ENCODE results near the gene ARHGAP26. TPM values are rescaled to one million over a fixed set of nuclear protein-coding genes. Genes with fewer than 3 reads are reported as not detected.

ARHGAP26 gene
- total and polyA plus RNA-seq, 4 donors = 1.8 to 16.7 (median 4.1) TPM

DNA sequence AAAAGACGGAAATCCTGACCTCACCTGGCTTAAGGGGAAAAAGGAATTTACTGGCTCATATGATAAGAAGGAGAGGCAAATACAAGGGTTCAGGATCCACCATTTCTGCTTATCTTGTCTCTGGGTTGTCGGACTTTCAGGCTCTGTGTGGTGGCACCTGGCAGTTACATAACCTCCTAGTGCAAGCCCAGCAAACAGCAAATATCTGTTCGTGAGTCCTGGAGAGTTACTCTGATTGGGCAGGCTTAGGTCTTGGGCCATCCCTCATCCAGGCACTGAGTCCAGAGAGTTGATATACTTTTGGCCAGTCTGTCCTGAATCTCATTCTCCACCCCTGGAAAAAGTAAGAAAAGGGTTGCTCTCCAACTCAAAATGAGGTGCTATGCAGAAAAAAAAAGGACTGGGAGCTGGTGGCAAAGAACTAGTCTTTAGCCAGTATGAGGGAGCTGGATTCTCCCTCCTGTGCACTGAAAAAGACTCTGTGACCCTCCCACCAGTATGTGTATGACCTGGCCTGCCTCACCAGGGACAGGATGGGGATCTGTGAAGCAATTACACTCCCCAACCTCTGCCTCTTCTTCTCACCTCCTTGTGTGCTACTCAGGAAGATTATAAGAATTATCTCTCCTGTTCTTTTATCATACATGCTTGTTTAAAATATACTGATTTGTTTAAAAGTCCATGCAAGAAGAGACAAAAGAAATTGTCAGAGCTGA lies 282.9 kb downstream of the ARHGAP26 start:
- H3K36me3 ChIP-seq (ENCODE audit: control insufficient read depth in 4 of 4, insufficient read depth in 3 of 4, low read depth in 1 of 4, low read length in 3 of 4) = peaks cover 0 to 18% (median 0%) of the 10 kb centered on the region in 4 donors
- TF ChIP-seq, protein P1, sequence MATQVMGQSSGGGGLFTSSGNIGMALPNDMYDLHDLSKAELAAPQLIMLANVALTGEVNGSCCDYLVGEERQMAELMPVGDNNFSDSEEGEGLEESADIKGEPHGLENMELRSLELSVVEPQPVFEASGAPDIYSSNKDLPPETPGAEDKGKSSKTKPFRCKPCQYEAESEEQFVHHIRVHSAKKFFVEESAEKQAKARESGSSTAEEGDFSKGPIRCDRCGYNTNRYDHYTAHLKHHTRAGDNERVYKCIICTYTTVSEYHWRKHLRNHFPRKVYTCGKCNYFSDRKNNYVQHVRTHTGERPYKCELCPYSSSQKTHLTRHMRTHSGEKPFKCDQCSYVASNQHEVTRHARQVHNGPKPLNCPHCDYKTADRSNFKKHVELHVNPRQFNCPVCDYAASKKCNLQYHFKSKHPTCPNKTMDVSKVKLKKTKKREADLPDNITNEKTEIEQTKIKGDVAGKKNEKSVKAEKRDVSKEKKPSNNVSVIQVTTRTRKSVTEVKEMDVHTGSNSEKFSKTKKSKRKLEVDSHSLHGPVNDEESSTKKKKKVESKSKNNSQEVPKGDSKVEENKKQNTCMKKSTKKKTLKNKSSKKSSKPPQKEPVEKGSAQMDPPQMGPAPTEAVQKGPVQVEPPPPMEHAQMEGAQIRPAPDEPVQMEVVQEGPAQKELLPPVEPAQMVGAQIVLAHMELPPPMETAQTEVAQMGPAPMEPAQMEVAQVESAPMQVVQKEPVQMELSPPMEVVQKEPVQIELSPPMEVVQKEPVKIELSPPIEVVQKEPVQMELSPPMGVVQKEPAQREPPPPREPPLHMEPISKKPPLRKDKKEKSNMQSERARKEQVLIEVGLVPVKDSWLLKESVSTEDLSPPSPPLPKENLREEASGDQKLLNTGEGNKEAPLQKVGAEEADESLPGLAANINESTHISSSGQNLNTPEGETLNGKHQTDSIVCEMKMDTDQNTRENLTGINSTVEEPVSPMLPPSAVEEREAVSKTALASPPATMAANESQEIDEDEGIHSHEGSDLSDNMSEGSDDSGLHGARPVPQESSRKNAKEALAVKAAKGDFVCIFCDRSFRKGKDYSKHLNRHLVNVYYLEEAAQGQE (IDR thresholded peaks at IDR 0.05) = no peak
- TF ChIP-seq, protein P2, sequence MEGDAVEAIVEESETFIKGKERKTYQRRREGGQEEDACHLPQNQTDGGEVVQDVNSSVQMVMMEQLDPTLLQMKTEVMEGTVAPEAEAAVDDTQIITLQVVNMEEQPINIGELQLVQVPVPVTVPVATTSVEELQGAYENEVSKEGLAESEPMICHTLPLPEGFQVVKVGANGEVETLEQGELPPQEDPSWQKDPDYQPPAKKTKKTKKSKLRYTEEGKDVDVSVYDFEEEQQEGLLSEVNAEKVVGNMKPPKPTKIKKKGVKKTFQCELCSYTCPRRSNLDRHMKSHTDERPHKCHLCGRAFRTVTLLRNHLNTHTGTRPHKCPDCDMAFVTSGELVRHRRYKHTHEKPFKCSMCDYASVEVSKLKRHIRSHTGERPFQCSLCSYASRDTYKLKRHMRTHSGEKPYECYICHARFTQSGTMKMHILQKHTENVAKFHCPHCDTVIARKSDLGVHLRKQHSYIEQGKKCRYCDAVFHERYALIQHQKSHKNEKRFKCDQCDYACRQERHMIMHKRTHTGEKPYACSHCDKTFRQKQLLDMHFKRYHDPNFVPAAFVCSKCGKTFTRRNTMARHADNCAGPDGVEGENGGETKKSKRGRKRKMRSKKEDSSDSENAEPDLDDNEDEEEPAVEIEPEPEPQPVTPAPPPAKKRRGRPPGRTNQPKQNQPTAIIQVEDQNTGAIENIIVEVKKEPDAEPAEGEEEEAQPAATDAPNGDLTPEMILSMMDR (IDR thresholded peaks at IDR 0.05; ENCODE audit: low read depth, low read length, missing input control) = no peak
- no peak for TF ChIP-seq GABPA (IDR thresholded peaks at IDR 0.05 in 1 of 2, conservative IDR thresholded peaks at IDR 0.05 in 1 of 2)
- no peak for TF ChIP-seq RXRA (IDR thresholded peaks at IDR 0.05)
- no peak for TF ChIP-seq RAD21 (IDR thresholded peaks at IDR 0.05)
- no peak for TF ChIP-seq HNF4A (conservative IDR thresholded peaks at IDR 0.05)
- TF ChIP-seq, protein P3, sequence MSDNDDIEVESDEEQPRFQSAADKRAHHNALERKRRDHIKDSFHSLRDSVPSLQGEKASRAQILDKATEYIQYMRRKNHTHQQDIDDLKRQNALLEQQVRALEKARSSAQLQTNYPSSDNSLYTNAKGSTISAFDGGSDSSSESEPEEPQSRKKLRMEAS (IDR thresholded peaks at IDR 0.05) = no peak
- no peak for TF ChIP-seq JUND (IDR thresholded peaks at IDR 0.05)
- TF ChIP-seq, protein P4, sequence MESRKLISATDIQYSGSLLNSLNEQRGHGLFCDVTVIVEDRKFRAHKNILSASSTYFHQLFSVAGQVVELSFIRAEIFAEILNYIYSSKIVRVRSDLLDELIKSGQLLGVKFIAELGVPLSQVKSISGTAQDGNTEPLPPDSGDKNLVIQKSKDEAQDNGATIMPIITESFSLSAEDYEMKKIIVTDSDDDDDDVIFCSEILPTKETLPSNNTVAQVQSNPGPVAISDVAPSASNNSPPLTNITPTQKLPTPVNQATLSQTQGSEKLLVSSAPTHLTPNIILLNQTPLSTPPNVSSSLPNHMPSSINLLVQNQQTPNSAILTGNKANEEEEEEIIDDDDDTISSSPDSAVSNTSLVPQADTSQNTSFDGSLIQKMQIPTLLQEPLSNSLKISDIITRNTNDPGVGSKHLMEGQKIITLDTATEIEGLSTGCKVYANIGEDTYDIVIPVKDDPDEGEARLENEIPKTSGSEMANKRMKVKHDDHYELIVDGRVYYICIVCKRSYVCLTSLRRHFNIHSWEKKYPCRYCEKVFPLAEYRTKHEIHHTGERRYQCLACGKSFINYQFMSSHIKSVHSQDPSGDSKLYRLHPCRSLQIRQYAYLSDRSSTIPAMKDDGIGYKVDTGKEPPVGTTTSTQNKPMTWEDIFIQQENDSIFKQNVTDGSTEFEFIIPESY (IDR thresholded peaks at IDR 0.05) = no peak
- no peak for TF ChIP-seq NR2F2 (IDR thresholded peaks at IDR 0.05)
- TF ChIP-seq FOXA1 (IDR thresholded peaks at IDR 0.05) = no peak
- no peak for TF ChIP-seq TAF1 (conservative IDR thresholded peaks at IDR 0.05)
- TF ChIP-seq, protein P5, sequence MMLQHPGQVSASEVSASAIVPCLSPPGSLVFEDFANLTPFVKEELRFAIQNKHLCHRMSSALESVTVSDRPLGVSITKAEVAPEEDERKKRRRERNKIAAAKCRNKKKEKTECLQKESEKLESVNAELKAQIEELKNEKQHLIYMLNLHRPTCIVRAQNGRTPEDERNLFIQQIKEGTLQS (IDR thresholded peaks at IDR 0.05) = no peak
- no peaks in the 10 kb centered on the region for H3K9me3 ChIP-seq (ENCODE audit: control insufficient read depth in 4 of 4, low read length in 3 of 4)
- 55% methylated on average over 3 of the region's 3 CpGs for WGBS
- peaks cover 3 to 20% (median 15%) of the 10 kb centered on the region in 4 donors for H3K4me1 ChIP-seq (ENCODE audit: control insufficient read depth in 4 of 4, insufficient read depth in 4 of 4, low read length in 3 of 4)
- no peak overlapping the region for H3K27ac ChIP-seq (ENCODE audit: low read depth in 1 of 2, low read length in 2 of 2)
- no peak overlapping the region for H3K9ac ChIP-seq (ENCODE audit: low read depth in 1 of 2, low read length in 2 of 2)
- no peak overlapping the region for H3K4me3 ChIP-seq (ENCODE audit: low read depth in 1 of 3, low read length in 3 of 3)
- no peak for DNase-seq (ENCODE audit: low spot score)
- no peaks in the 10 kb centered on the region for H3K27me3 ChIP-seq (ENCODE audit: control insufficient read depth in 4 of 4, insufficient read depth in 4 of 4, low read length in 3 of 4)

DNA sequence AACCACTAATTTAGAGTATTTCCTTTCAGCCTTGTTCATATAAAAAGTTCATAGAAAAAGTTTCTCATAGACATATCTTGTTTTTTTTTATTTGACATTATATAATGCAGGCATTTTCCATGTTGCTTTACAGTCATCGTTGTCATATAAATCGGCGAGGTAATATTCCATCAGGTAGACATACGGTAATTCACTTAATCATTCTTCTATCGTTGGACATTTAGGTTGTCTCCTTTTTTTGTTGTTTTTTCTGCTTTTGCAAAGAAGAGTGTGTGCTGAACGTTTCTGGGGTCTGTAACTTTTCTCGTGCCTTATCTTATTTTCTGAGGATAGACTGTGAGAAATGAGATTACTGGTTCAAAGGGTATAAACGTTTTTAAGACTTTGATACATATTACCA lies 283.6 kb downstream of the ARHGAP26 start:
- WGBS = 85% methylated on average over 8 of the region's 8 CpGs
- peaks cover 0 to 21% (median 2%) of the 10 kb centered on the region in 4 donors for H3K36me3 ChIP-seq (ENCODE audit: control insufficient read depth in 4 of 4, insufficient read depth in 3 of 4, low read depth in 1 of 4, low read length in 3 of 4)
- TF ChIP-seq EGR1 (IDR thresholded peaks at IDR 0.05; ENCODE audit: low read depth in 2 of 2) = no peak
- TF ChIP-seq FOXA1 (IDR thresholded peaks at IDR 0.05) = no peak
- no peak for TF ChIP-seq JUND (IDR thresholded peaks at IDR 0.05)
- TF ChIP-seq RAD21 (IDR thresholded peaks at IDR 0.05) = no peak
- TF ChIP-seq, protein P2 (IDR thresholded peaks at IDR 0.05; ENCODE audit: low read depth, low read length, missing input control) = no peak
- no peak for TF ChIP-seq FOXA2 (IDR thresholded peaks at IDR 0.05)
- no peak for TF ChIP-seq GABPA (IDR thresholded peaks at IDR 0.05 in 1 of 2, conservative IDR thresholded peaks at IDR 0.05 in 1 of 2)
- TF ChIP-seq, protein P5 (IDR thresholded peaks at IDR 0.05) = no peak
- no peak overlapping the region for H3K27ac ChIP-seq (ENCODE audit: low read depth in 1 of 2, low read length in 2 of 2)
- no peaks in the 10 kb centered on the region for H3K9me3 ChIP-seq (ENCODE audit: control insufficient read depth in 4 of 4, low read length in 3 of 4)
- H3K9ac ChIP-seq (ENCODE audit: low read depth in 1 of 2, low read length in 2 of 2) = no peak overlapping the region
- peaks cover 3 to 20% (median 15%) of the 10 kb centered on the region in 4 donors for H3K4me1 ChIP-seq (ENCODE audit: control insufficient read depth in 4 of 4, insufficient read depth in 4 of 4, low read length in 3 of 4)
- H3K27me3 ChIP-seq (ENCODE audit: control insufficient read depth in 4 of 4, insufficient read depth in 4 of 4, low read length in 3 of 4) = no peaks in the 10 kb centered on the region
- H3K4me3 ChIP-seq (ENCODE audit: low read depth in 1 of 3, low read length in 3 of 3) = no peak overlapping the region
- no peak for DNase-seq (ENCODE audit: low spot score)

Measured in liver (tissue), 9 donors.